Panc1 (cell line): ENCODE measurements around the gene TRAPPC6A. TPM values are rescaled to one million over a fixed set of nuclear protein-coding genes. Genes with fewer than 3 reads are reported as not detected.

Source experiments
- ATAC-seq: fragments of 200-7000 bp; cut with Tn5 transposase; 2 replicates; pipeline ENCODE4 v1.9.1; 2020; ENCODE audit warnings: mild to moderate bottlenecking, moderate library complexity
- BruUV-seq: library from RNA; stranded (reverse); fragments of 400-500 nt; replicated peaks from 2 replicates; lab custom pipeline; 2021; lab: Mats Ljungman, UMichigan
- CTCF ChIA-PET: fragments of 300-600 bp; sonication (Branson Sonifier 250); formaldehyde crosslinking; loops from one replicate; lab custom pipeline; 2022; ENCODE audit warnings: antibody characterized with exemption; lab: Charles Lee
- POLR2A ChIA-PET: fragments of 300-600 bp; sonication (Branson Sonifier 250); formaldehyde crosslinking; loops from one replicate; lab custom pipeline; 2022; ENCODE audit warnings: antibody characterized with exemption; lab: Charles Lee
- DNase-seq: peaks from one replicate; pipeline ENCODE4 v3.0.0-alpha.2; 2010; ENCODE audit warnings: low read depth, low spot score
- H3K27ac ChIP-seq: 2 replicates; pipeline ENCODE4 v1.5.1; 2011; ENCODE audit warnings: mild to moderate bottlenecking, low read length, inconsistent platforms
- H3K27me3 ChIP-seq: fragments of 200-500 bp; sonication (Bioruptor generic); 2 replicates; pipeline ENCODE4 v1.6.0; 2014; ENCODE audit warnings: low read length, inconsistent platforms; ENCODE audit not compliant: control insufficient read depth, insufficient read depth
- H3K36me3 ChIP-seq: fragments of 200-500 bp; sonication (Bioruptor generic); 2 replicates; pipeline ENCODE4 v1.5.1; 2014; ENCODE audit warnings: inconsistent platforms, mild to moderate bottlenecking, low read length, moderate library complexity; ENCODE audit not compliant: control insufficient read depth, insufficient read depth
- H3K4me1 ChIP-seq: 2 replicates; pipeline ENCODE4 v1.5.1; 2011; ENCODE audit warnings: inconsistent platforms, mild to moderate bottlenecking, low read length, moderate library complexity; ENCODE audit not compliant: control insufficient read depth, insufficient read depth
- H3K4me3 ChIP-seq, 2 experiments: 2 replicates each; pipeline ENCODE4 v1.5.1; 2011 to 2012; ENCODE audit warnings: low read depth in 2 of 2, low read length in 2 of 2, mild to moderate bottlenecking in 2 of 2, inconsistent platforms in 1 of 2, moderate library complexity in 1 of 2
- H3K9me3 ChIP-seq: fragments of 200-500 bp; sonication (Bioruptor generic); 2 replicates; pipeline ENCODE4 v1.5.1; 2014; ENCODE audit warnings: low read depth, mild to moderate bottlenecking, inconsistent platforms, low read length, moderate library complexity; ENCODE audit not compliant: control insufficient read depth, insufficient read depth
- CTCF ChIP-seq: fragments of 450-650 bp; IDR thresholded peaks from 2 replicates; pipeline ENCODE4 v1.5.1; 2017; ENCODE audit warnings: mild to moderate bottlenecking
- POLR2AphosphoS5 ChIP-seq: IDR thresholded peaks from 2 replicates; pipeline ENCODE4 v1.6.1; 2012; ENCODE audit warnings: mild to moderate bottlenecking, low read depth, low read length, moderate library complexity
- REST ChIP-seq, 2 experiments: IDR thresholded peaks; 2 replicates each; pipeline ENCODE4 v1.6.1; 2011 to 2012; ENCODE audit warnings: low read depth in 2 of 2, control low read depth in 1 of 2, low read length in 1 of 2, mild to moderate bottlenecking in 1 of 2, moderate library complexity in 1 of 2; ENCODE audit not compliant: insufficient read depth in 1 of 2
- SIN3A ChIP-seq: IDR thresholded peaks from 2 replicates; pipeline ENCODE4 v1.6.1; 2012; ENCODE audit warnings: low read depth, mild to moderate bottlenecking, low read length, moderate library complexity, borderline replicate concordance; ENCODE audit not compliant: insufficient read depth
- TCF7L2 ChIP-seq: IDR thresholded peaks from 2 replicates; pipeline ENCODE4 v1.6.1; 2011; ENCODE audit warnings: mild to moderate bottlenecking, low read depth, low read length, inconsistent platforms
- in situ Hi-C: cut with HindIII; loops from 2 replicates; pipeline ENCODE4 v1.10.0; 2016; ENCODE audit warnings: low sequenced_read_pairs, low pct_unique_long_range_greater_than_20kb
- intact Hi-C: fragments of 100-400 bp; cut with micrococcal nuclease; formaldehyde crosslinking; loops from one replicate; pipeline ENCODE4 v1.10.0; 2022; ENCODE audit not compliant: unreplicated experiment
- total RNA-seq: library from RNA; stranded (reverse); gene quantifications from one replicate; pipeline ENCODE4 v1.2.1, GENCODE V29; 2021; ENCODE audit not compliant: unreplicated experiment

TRAPPC6A gene
- total RNA-seq, 1 experiment from 2014 or later = 24.7 TPM

DNA sequence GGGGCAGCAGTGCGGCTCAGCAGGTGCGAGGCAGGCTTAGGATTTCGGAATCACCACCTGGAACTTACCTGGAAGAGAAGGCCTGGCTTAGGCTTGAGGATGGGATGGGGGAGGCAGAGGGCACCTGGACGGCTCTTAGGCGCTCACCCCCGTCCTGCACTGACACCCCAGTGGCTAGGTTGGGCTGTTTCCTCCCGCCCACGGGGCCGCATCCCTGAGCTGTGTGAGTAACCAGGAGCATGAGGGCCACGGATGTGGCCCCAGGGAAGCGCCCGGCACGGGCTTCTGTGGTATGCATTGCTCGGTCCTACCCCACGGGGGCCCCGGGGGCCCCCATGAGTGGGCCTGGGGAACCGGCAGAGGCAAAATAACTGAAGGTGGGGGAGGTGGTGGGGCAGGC lies 14.9 kb downstream of the TRAPPC6A start:
- no peaks in the 10 kb centered on the region for H3K27me3 ChIP-seq

GRCh38 chr19:45162608-45163143 lies 15.4 kb downstream of the TRAPPC6A start:
- Histone ChIP-seq H3K27me3 (no peaks in the 10 kb centered on the region), H3K36me3 (no peaks in the 10 kb centered on the region), H3K9me3 (no peaks in the 10 kb centered on the region), H3K27ac (no peak overlapping the region), H3K4me3 (no peak overlapping the region), H3K4me1 (no peaks in the 10 kb centered on the region)
- DNase-seq = no peak
- POLR2A ChIA-PET = no interaction called here
- TF ChIP-seq REST (IDR thresholded peaks at IDR 0.05; ENCODE audit: insufficient read depth in 1 of 2, low read depth in 2 of 2, low read length in 1 of 2) (no peak), SIN3A (no peak), TCF7L2 (no peak), CTCF (no peak), POLR2AphosphoS5 (no peak)
- in situ Hi-C loops = no loop called here
- no TSS peak for BruUV-seq
- CTCF ChIA-PET = interaction anchor here (0.7 kb wide), 1 partner anchor 18 kb away, joined by 5 read pairs; no protein-coding TSS in a partner anchor
- intact Hi-C loops = no loop called here
- ATAC-seq = no peak

More for the DNA sequence above, 14.9 kb downstream of the TRAPPC6A start:
- intact Hi-C loops (no loop called here), in situ Hi-C loops (no loop called here)
- DNase-seq (no peak), ATAC-seq (no peak)
- Histone ChIP-seq H3K36me3 (no peaks in the 10 kb centered on the region), H3K9me3 (no peaks in the 10 kb centered on the region), H3K4me3 (no peak overlapping the region), H3K4me1 (no peaks in the 10 kb centered on the region), H3K27ac (no peak overlapping the region)
- CTCF ChIA-PET = no interaction called here
- POLR2A ChIA-PET = no interaction called here
- no TSS peak for BruUV-seq
- TF ChIP-seq SIN3A (no peak), REST (IDR thresholded peaks at IDR 0.05; ENCODE audit: insufficient read depth in 1 of 2, low read depth in 2 of 2, low read length in 1 of 2) (no peak), TCF7L2 (no peak), CTCF (no peak), POLR2AphosphoS5 (no peak)
